ENCODE measurements around the gene COL24A1.

- TF ChIP-seq HDAC1 (CRISPR knock-in tag; IDR thresholded peaks at IDR 0.05) = no peak
- TF ChIP-seq NFRKB (IDR thresholded peaks at IDR 0.05) = no peak
- no peak for TF ChIP-seq TAF1 (CRISPR knock-in tag; IDR thresholded peaks at IDR 0.05)
- no peak for TF ChIP-seq ETS1 (CRISPR knock-in tag; IDR thresholded peaks at IDR 0.05)
- no peak for TF ChIP-seq ZBTB33 (CRISPR knock-in tag; IDR thresholded peaks at IDR 0.05)
- TF ChIP-seq MAFF (IDR thresholded peaks at IDR 0.05; ENCODE audit: low read depth, low read length) = no peak
- no peak for TF ChIP-seq ZNF101 (CRISPR knock-in tag; IDR thresholded peaks at IDR 0.05; ENCODE audit: borderline replicate concordance, low read depth)
These were observed 173.3 kb downstream of the COL24A1 start for GRCh38 chr1:85983316-85983715.
